IMR-90 (cell line): Measurements from ENCODE around the gene IST1.

Experiments
- CTCF ChIP-seq: conservative IDR thresholded peaks from 2 replicates; pipeline ENCODE4 v1.5.1; 2012; ENCODE audit warnings: mild to moderate bottlenecking, low read depth, low read length, improper control_type of control experiment
- POLR2A ChIP-seq: IDR thresholded peaks from 2 replicates; pipeline ENCODE4 v1.6.1; 2012; ENCODE audit warnings: mild to moderate bottlenecking, low read depth, low read length
- RAD21 ChIP-seq: IDR thresholded peaks from 2 replicates; pipeline ENCODE4 v1.6.1; 2012; ENCODE audit warnings: low read length, improper control_type of control experiment
- RCOR1 ChIP-seq: IDR thresholded peaks from 2 replicates; pipeline ENCODE4 v1.6.1; 2012; ENCODE audit warnings: mild to moderate bottlenecking, low read length, improper control_type of control experiment; ENCODE audit not compliant: insufficient replicate concordance

- no peak for TF ChIP-seq CTCF
- TF ChIP-seq POLR2A = no peak
- no peak for TF ChIP-seq RAD21
- TF ChIP-seq RCOR1 = no peak
Measured at GRCh38 chr16:71952825-71953224, 57.5 kb downstream of the IST1 start.
